Activated T-helper 1 cell treated with anti-CD3 and anti-CD28 coated beads, Interleukin-2, amount 50 U/mL, for 16 hours (primary cell): ENCODE results near the gene C19orf33.
"Not testable (repeated sequence)": the region's sequence is repeated elsewhere in the genome, so short reads cannot be mapped to it uniquely, and the experiment has no call there.

ENCODE experiments used
- DNase-seq, 2 donors: peaks; one replicate each; pipeline ENCODE4 v3.0.0-alpha.2; 2020; ENCODE audit warnings: low read depth in 1 of 2, low spot score in 1 of 2

The C19orf33 gene

GRCh38 chr19:38336638-38337359, 32.7 kb downstream of the C19orf33 start:
- peak; percentile 86 to 89 for DNase-seq

DNA sequence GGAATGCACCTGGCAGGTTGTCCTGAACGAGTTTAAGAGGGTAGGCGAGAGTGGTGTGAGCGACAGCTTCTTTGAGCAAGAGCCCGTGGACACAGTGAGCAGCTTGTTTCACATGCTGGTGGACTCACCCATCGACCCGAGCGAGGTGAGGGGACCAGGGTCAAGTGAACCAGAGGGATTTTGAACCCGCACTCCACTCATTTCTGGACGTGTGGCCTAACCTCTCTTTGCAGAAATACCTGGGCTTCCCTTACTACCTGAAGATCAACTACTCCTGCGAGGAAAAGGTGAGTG, 33.3 kb downstream of the C19orf33 start:
- DNase-seq, result no peak

- not testable (repeated sequence) for DNase-seq
Observed at GRCh38 chr19:38339011-38339410, 35.0 kb downstream of the C19orf33 start.

- no peak for DNase-seq
Observed at GRCh38 chr19:38340927-38341326, 36.9 kb downstream of the C19orf33 start.

- DNase-seq, result no peak
Observed at GRCh38 chr19:38346837-38347236, 42.8 kb downstream of the C19orf33 start.

DNA sequence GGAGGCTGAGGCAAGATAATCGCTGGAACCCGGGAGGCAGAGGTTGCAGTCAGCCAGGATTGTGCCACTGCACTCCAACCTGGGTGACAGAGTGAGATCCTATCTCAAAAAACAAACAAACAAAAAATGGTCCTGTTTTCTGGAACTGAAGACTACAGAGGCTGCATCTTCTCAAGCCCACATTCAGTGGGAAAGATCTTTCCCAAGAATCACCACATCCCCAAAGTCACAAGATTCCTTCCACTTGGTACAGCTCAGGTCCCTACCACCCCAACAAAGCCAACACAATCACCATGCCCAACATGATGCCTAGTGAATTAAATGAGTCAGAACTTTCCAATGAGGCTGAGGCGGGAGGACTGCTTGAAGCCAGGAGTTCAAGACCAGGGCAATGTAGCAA, 46.8 kb downstream of the C19orf33 start:
- DNase-seq, result no peak

GRCh38 chr19:38351865-38352395, 47.9 kb downstream of the C19orf33 start:
- no peak for DNase-seq

DNA sequence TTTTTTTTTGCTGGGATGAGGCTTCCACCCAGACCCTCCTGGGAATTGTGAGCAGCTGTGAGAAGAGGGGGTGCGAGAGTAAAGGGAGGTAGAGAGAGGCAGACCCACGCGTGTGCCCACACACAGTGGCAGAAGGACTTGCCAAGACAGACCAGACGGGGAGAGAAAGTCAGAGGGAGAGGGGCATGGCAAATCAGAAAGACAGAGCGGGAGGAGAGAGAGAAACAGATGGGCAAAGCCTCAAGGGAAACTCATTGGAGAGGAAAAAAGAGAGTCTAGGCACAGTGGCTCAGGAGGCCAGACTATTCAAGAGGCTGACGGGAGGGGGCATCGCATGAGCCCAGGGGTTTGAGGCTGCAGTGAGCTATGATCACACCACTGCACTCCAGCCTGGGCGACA, 48.6 kb downstream of the C19orf33 start:
- no peak for DNase-seq
